SK-N-DZ (cell line): Measurements from ENCODE around the gene GSC. TPM values are rescaled to one million over a fixed set of nuclear protein-coding genes. Genes with fewer than 3 reads are reported as not detected.
A peak's percentile ranks its signal among the peaks of the same experiment; 100 is the strongest.
"Not testable (repeated sequence)": the region's sequence is repeated elsewhere in the genome, so short reads cannot be mapped to it uniquely, and the experiment has no call there.

Experiments used
- DNase-seq: peaks from one replicate; pipeline ENCODE4 v3.0.0-alpha.2; 2015; ENCODE audit warnings: low spot score
- polyA plus RNA-seq, 2 experiments: library from polyadenylated mRNA; depleted of rRNA; stranded (reverse); fragments of >200 nt; gene quantifications; 2 replicates each; pipeline ENCODE4 v1.2.3, GENCODE V29; 2014

Gene GSC
- polyA plus RNA-seq (2014; cell fraction: cytosol; rRNA removed) = 1.3 TPM in 1 of 2 replicates, not detected in the other
- 0.18 and 1.6 TPM in 2 replicates for polyA plus RNA-seq (2014; cell fraction: nucleus; rRNA removed)

GRCh38 chr14:94769391-94770250, at the start of gene GSC:
TSS of gene GSC (minus strand) at chr14:94770113. CDS start at chr14:94770015, 98 bp downstream.
- peak; percentile 2 for DNase-seq

- no peak for DNase-seq
Observed at GRCh38 chr14:94819531-94819930, 49.6 kb upstream of the GSC start.

GRCh38 chr14:94816113-94816512, 46.2 kb upstream of the GSC start:
- no peak for DNase-seq

- no peak for DNase-seq
Observed at GRCh38 chr14:94805680-94806288, 35.9 kb upstream of the GSC start.

GRCh38 chr14:94801225-94801624, 31.3 kb upstream of the GSC start:
- DNase-seq = no peak

DNA sequence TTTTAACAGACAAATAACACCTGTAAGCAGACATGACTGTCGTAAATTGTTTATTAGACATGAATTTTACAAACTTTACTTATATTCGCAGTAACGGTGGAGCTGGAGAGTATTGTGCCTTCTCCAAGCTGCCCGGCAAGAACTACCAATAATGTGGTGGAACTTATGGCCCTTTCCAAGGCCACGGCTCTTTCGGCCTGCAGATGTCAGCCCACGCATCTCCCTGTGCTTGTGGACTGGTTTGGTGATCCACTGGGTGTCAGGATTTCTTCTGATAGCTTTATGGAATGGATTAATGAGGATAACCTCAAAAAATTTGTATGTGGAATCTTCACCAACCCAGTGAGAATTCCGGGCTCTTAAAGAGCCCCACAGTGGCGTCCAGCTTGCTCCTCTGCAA, 30.9 kb upstream of the GSC start:
- DNase-seq = not testable (repeated sequence)

DNA sequence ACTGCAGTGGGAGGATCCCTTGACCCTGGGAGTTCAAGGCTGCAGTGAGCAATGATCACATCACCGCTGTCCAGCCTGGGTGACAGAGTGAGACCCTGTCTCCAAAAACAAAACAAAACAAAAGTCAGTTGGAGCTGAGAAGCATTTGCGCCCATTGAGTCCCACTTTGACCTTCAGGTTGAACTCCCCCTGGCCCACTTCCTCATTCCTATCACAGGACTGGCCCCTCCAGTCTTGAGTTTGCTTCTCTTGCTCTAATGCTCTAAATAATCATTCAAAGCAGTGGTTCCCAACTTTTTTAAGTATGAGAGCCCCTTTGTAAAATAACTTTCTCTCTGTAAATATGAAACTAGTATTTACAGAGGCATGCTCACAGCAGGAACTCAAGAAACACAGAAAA, 28.0 kb upstream of the GSC start:
- DNase-seq = no peak

- DNase-seq = no peak
Observed at GRCh38 chr14:94796278-94796677, 26.4 kb upstream of the GSC start.

- DNase-seq = no peak
Observed at GRCh38 chr14:94795372-94795771, 25.5 kb upstream of the GSC start.

DNA sequence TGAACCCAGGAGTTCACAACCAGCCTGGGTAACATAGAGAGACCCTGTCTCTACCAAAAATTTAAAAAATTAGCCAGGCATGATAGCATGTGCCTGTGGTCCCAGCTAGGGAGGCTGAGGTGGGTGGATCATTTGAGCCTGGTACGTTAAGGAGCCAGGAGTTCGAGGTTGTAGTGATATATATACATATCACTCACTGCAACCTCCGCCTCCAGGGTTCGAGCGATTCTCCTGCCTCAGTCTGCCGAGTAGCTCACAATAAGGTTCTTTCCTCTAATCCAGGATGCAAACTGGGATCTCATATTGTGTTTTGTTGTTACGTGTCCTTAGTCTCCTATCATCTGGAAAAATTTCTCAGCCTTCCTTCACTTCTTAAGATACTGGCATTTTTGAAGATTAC, 24.0 kb upstream of the GSC start:
- DNase-seq = no peak

DNA sequence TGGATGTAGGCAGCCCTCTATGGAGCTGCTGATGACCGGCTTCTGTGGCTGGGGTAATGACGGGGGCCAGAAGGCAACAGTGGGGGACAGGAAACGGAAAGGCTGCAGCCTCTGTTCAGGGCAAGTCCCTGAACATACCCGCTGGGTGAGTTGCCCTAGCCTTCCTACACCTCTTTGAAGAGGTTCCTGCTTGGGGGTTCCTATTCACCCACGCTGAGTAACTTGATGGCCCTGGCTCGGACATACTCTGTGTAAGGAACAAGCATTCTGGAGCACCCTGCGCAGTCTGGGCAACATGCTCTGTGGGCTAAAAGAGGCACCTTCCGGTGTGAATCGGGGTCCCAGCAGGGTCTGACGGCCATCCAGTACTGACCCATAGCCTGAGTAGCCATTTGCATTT, 17.7 kb upstream of the GSC start:
- no peak for DNase-seq

DNA sequence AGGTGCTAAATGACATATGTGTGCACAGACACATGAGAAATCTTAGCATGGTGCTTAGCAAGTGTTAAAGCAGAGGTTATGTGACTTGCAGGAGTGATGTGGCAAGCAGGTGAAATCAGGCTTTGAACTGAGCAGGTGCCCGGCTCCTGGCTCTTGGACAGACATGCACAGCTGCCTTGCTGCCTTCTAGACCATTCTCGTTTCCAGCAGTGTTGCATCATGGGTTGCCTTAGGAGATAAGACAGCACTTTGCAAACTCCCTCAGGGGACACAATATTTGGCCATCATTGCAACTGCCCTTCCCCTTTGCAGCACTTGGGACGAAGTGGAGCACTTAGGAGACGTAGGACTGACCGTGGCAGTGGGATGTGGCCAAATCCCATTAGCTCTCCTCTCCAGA, 17.2 kb upstream of the GSC start:
- no peak for DNase-seq

DNA sequence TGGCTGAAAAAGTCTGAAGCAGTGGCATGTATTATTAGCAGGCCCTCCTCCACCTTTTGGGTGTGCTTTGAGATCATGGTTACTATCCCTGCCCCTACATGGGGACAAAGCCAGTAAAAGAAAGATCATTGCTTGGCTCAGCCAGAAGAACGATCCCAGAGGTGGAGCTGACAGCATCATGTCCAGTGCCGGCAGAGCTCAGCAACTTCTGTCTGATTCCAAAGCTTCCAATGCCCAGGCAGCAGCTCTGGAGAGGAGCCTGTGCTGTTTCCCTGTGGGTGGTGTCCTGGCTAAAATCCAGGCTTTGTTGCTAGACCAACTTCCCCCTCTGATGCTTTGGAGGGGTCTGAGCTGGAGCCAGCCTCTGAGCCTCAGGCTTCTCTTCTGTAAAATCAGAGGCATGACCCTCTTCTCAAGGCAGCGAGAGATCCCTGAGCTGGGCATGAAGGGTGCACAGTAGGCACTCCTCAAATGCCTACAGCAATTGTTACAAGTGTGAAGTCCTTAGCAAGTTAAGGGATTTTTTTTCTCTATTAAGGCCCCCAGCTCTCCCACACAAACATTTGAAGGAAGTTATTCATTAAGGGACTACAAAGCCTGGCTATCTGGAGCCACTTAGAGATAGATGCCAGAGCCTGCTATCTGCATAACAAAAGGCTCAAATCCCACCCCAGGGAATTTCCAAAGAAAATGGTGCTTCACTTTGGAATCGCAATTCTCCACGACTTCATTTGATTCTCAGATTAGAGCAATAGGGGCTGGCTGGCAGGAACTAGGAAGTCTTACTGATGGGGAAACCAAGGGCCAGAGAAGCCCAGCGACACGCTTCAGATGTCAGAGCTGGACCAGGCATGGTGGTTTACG, 10.9 kb upstream of the GSC start:
- DNase-seq = no peak

GRCh38 chr14:94779713-94780112, 9.8 kb upstream of the GSC start:
- DNase-seq = no peak

DNA sequence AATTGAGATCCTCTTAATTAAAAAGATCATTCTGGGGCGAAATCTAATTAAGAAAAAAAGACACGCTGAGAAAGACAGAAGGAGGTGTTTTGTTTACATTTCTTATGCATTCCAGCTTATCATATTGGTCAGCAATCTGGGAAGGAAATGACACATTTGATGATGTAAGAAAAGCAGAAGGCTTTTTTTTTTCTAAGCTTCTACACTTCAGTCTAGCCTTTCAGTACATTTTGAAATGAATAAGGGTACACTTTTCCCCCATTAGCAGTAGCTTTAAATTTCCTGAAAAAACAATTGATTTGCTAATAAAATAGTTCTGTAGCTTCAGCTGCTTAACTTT, 5.9 kb upstream of the GSC start:
- no peak for DNase-seq

GRCh38 chr14:94775091-94775870, 5.4 kb upstream of the GSC start:
- DNase-seq = no peak

- no peak for DNase-seq
Observed at GRCh38 chr14:94774344-94775090, 4.6 kb upstream of the GSC start.

GRCh38 chr14:94773655-94774343, 3.9 kb upstream of the GSC start:
- DNase-seq = no peak

DNA sequence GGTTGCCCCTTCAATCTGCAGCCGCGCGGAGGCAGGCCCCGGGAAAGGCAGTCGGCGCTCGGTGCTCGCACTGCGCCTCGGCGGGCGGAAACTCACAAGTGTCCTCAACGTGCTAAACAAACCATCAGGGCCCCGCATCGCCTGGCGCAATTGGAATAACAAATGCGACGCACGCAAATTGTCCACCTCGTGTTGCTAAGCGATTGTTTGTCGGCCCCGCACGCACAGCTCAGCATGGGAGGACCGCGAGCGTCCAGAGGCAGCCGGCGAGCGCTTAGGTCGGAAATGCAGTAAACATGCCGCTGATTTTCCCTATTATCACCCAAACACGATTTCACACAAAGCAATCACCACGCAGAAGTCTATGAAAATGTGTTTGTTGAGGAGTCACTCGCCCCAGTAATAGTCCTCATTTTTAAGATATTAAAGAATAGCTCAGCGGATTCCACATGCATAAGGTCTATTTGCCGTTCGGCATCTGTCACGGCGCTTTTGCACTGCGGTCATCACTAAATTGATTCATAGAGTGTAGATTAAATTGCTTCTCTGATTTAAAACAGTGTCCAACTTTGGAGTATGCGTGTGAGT, 3.2 kb upstream of the GSC start:
- no peak for DNase-seq

DNA sequence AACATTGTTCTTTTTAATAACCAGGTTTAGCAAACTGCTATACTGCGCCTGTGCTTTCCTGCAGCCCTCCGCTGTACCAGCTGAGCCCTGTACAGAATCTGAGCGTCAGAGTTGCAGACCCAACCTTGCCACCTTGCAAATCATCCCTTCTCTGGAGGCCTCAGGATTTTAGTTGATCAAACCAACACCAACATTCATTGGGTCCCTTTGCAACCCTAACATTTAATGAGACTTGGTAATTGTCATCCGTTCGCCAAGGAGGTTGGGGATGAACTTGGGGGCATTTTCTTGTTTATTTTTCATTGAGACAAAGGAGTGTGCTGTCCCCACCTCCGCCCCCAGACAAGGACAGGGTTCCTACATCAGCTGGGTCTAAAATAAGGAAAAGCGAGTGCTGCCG, 2.6 kb upstream of the GSC start:
- no peak for DNase-seq
